IPS DF 4.7 (cell line): ENCODE data around the gene MRPS31.
A peak's percentile ranks its signal among the peaks of the same experiment; 100 is the strongest.

Experiments
- DNase-seq: peaks from one replicate; pipeline ENCODE4 v3.0.0-alpha.2; 2013; ENCODE audit warnings: low spot score; ENCODE audit errors: extremely low read depth

MRPS31 gene

GRCh38 chr13:40770934-40771618, at the start of gene MRPS31:
MRPS31 (minus strand) TSS chr13:40771190; CDS start chr13:40771136, 54 bp downstream.
- DNase-seq: peak; percentile 81

- DNase-seq: no peak
Observed at GRCh38 chr13:40819797-40820315, 48.9 kb upstream of the MRPS31 start.

- DNase-seq: no peak
Observed at GRCh38 chr13:40818926-40819325, 47.9 kb upstream of the MRPS31 start.

- DNase-seq: no peak
Observed at GRCh38 chr13:40814803-40815202, 43.8 kb upstream of the MRPS31 start.

GRCh38 chr13:40813667-40814454, 42.9 kb upstream of the MRPS31 start:
- no peak for DNase-seq

- no peak for DNase-seq
Observed at GRCh38 chr13:40812724-40813445, 41.9 kb upstream of the MRPS31 start.

- no peak for DNase-seq
Observed at GRCh38 chr13:40812102-40812501, 41.1 kb upstream of the MRPS31 start.

GRCh38 chr13:40809471-40809870, 38.5 kb upstream of the MRPS31 start:
- no peak for DNase-seq

- DNase-seq: no peak
Observed at GRCh38 chr13:40806241-40806640, 35.3 kb upstream of the MRPS31 start.

GRCh38 chr13:40803316-40803715, 32.3 kb upstream of the MRPS31 start:
- DNase-seq: no peak

GRCh38 chr13:40801255-40802217, 30.5 kb upstream of the MRPS31 start:
- no peak for DNase-seq

GRCh38 chr13:40800559-40800958, 29.6 kb upstream of the MRPS31 start:
- no peak for DNase-seq

GRCh38 chr13:40799508-40799907, 28.5 kb upstream of the MRPS31 start:
- no peak for DNase-seq

- no peak for DNase-seq
Observed at GRCh38 chr13:40798380-40798779, 27.4 kb upstream of the MRPS31 start.

GRCh38 chr13:40796649-40797048, 25.7 kb upstream of the MRPS31 start:
- DNase-seq: no peak

GRCh38 chr13:40794414-40795368, 23.7 kb upstream of the MRPS31 start:
- DNase-seq: no peak

- DNase-seq: no peak
Observed at GRCh38 chr13:40793339-40793738, 22.3 kb upstream of the MRPS31 start.

- no peak for DNase-seq
Observed at GRCh38 chr13:40792284-40793051, 21.5 kb upstream of the MRPS31 start.

GRCh38 chr13:40790154-40790616, 19.2 kb upstream of the MRPS31 start:
- DNase-seq: no peak
